ENCODE data around the gene SPTBN1.

The SPTBN1 gene

GRCh38 chr2:54546923-54547720 is 91.0 kb downstream of the SPTBN1 start:
- Histone ChIP-seq H3K9ac (ENCODE audit: low read depth, low read length) (no peak overlapping the region), H3K9me3 (replicated peaks; ENCODE audit: low read length) (no peaks in the 10 kb centered on the region), H3K36me3 (ENCODE audit: insufficient read depth, low read length) (no peaks in the 10 kb centered on the region), H3K4me3 (ENCODE audit: low read length) (no peak overlapping the region), H3K27me3 (ENCODE audit: control insufficient read depth, insufficient read depth, low read length) (no peaks in the 10 kb centered on the region), H3K4me2 (ENCODE audit: low read length) (no peak overlapping the region), H3K4me1 (ENCODE audit: control insufficient read depth, insufficient read depth, low read length) (peaks cover 16% of the 10 kb centered on the region)

GRCh38 chr2:54549430-54549829 is 93.3 kb downstream of the SPTBN1 start:
- H3K27me3 ChIP-seq (ENCODE audit: control insufficient read depth, insufficient read depth, low read length): no peaks in the 10 kb centered on the region
- no peaks in the 10 kb centered on the region for H3K9me3 ChIP-seq (replicated peaks; ENCODE audit: low read length)
- H3K4me1 ChIP-seq (ENCODE audit: control insufficient read depth, insufficient read depth, low read length): peaks cover 16% of the 10 kb centered on the region
- H3K4me2 ChIP-seq (ENCODE audit: low read length): no peak overlapping the region
- H3K4me3 ChIP-seq (ENCODE audit: low read length): no peak overlapping the region
- no peaks in the 10 kb centered on the region for H3K36me3 ChIP-seq (ENCODE audit: insufficient read depth, low read length)
- H3K9ac ChIP-seq (ENCODE audit: low read depth, low read length): no peak overlapping the region

GRCh38 chr2:54549917-54550518 is 93.9 kb downstream of the SPTBN1 start:
- Histone ChIP-seq H3K36me3 (ENCODE audit: insufficient read depth, low read length) (no peaks in the 10 kb centered on the region), H3K4me1 (ENCODE audit: control insufficient read depth, insufficient read depth, low read length) (peaks cover 16% of the 10 kb centered on the region), H3K9ac (ENCODE audit: low read depth, low read length) (no peak overlapping the region), H3K4me2 (ENCODE audit: low read length) (no peak overlapping the region), H3K4me3 (ENCODE audit: low read length) (no peak overlapping the region), H3K9me3 (replicated peaks; ENCODE audit: low read length) (no peaks in the 10 kb centered on the region), H3K27me3 (ENCODE audit: control insufficient read depth, insufficient read depth, low read length) (no peaks in the 10 kb centered on the region)

GRCh38 chr2:54550547-54550946 is 94.4 kb downstream of the SPTBN1 start:
- H3K27me3 ChIP-seq (ENCODE audit: control insufficient read depth, insufficient read depth, low read length): no peaks in the 10 kb centered on the region
- no peak overlapping the region for H3K9ac ChIP-seq (ENCODE audit: low read depth, low read length)
- peaks cover 18% of the 10 kb centered on the region for H3K4me1 ChIP-seq (ENCODE audit: control insufficient read depth, insufficient read depth, low read length)
- H3K9me3 ChIP-seq (replicated peaks; ENCODE audit: low read length): no peaks in the 10 kb centered on the region
- H3K4me2 ChIP-seq (ENCODE audit: low read length): no peak overlapping the region
- H3K4me3 ChIP-seq (ENCODE audit: low read length): no peak overlapping the region
- no peaks in the 10 kb centered on the region for H3K36me3 ChIP-seq (ENCODE audit: insufficient read depth, low read length)

GRCh38 chr2:54551123-54551756 is 95.1 kb downstream of the SPTBN1 start:
- Histone ChIP-seq H3K9me3 (replicated peaks; ENCODE audit: low read length) (no peaks in the 10 kb centered on the region), H3K4me3 (ENCODE audit: low read length) (no peak overlapping the region), H3K27me3 (ENCODE audit: control insufficient read depth, insufficient read depth, low read length) (no peaks in the 10 kb centered on the region), H3K4me2 (ENCODE audit: low read length) (no peak overlapping the region), H3K4me1 (ENCODE audit: control insufficient read depth, insufficient read depth, low read length) (peaks cover 18% of the 10 kb centered on the region), H3K9ac (ENCODE audit: low read depth, low read length) (no peak overlapping the region), H3K36me3 (ENCODE audit: insufficient read depth, low read length) (no peaks in the 10 kb centered on the region)

- no peak overlapping the region for H3K4me3 ChIP-seq (ENCODE audit: low read length)
- H3K27me3 ChIP-seq (ENCODE audit: control insufficient read depth, insufficient read depth, low read length): no peaks in the 10 kb centered on the region
- H3K9me3 ChIP-seq (replicated peaks; ENCODE audit: low read length): no peaks in the 10 kb centered on the region
- peaks cover 29% of the 10 kb centered on the region for H3K4me1 ChIP-seq (ENCODE audit: control insufficient read depth, insufficient read depth, low read length)
- H3K4me2 ChIP-seq (ENCODE audit: low read length): no peak overlapping the region
- H3K36me3 ChIP-seq (ENCODE audit: insufficient read depth, low read length): no peaks in the 10 kb centered on the region
- no peak overlapping the region for H3K9ac ChIP-seq (ENCODE audit: low read depth, low read length)
These were observed 96.9 kb downstream of the SPTBN1 start for GRCh38 chr2:54553075-54553474.

- Histone ChIP-seq H3K4me2 (ENCODE audit: low read length) (no peak overlapping the region), H3K4me3 (ENCODE audit: low read length) (no peak overlapping the region), H3K4me1 (ENCODE audit: control insufficient read depth, insufficient read depth, low read length) (peaks cover 29% of the 10 kb centered on the region), H3K36me3 (ENCODE audit: insufficient read depth, low read length) (no peaks in the 10 kb centered on the region), H3K27me3 (ENCODE audit: control insufficient read depth, insufficient read depth, low read length) (no peaks in the 10 kb centered on the region), H3K9ac (ENCODE audit: low read depth, low read length) (no peak overlapping the region), H3K9me3 (replicated peaks; ENCODE audit: low read length) (no peaks in the 10 kb centered on the region)
These were observed 97.6 kb downstream of the SPTBN1 start for GRCh38 chr2:54553775-54554174.

- Histone ChIP-seq H3K4me1 (ENCODE audit: control insufficient read depth, insufficient read depth, low read length) (peaks cover 29% of the 10 kb centered on the region), H3K4me2 (ENCODE audit: low read length) (peak overlapping the region; percentile 46), H3K36me3 (ENCODE audit: insufficient read depth, low read length) (no peaks in the 10 kb centered on the region), H3K9me3 (replicated peaks; ENCODE audit: low read length) (no peaks in the 10 kb centered on the region), H3K9ac (ENCODE audit: low read depth, low read length) (no peak overlapping the region), H3K27me3 (ENCODE audit: control insufficient read depth, insufficient read depth, low read length) (no peaks in the 10 kb centered on the region), H3K4me3 (ENCODE audit: low read length) (no peak overlapping the region)
These were observed 99.3 kb downstream of the SPTBN1 start for GRCh38 chr2:54555318-54555837.

GRCh38 chr2:54556621-54557121 is 100.5 kb downstream of the SPTBN1 start:
- no peaks in the 10 kb centered on the region for H3K36me3 ChIP-seq (ENCODE audit: insufficient read depth, low read length)
- H3K9me3 ChIP-seq (replicated peaks; ENCODE audit: low read length): no peaks in the 10 kb centered on the region
- H3K4me1 ChIP-seq (ENCODE audit: control insufficient read depth, insufficient read depth, low read length): peaks cover 36% of the 10 kb centered on the region
- H3K4me3 ChIP-seq (ENCODE audit: low read length): no peak overlapping the region
- H3K4me2 ChIP-seq (ENCODE audit: low read length): peak overlapping the region; percentile 87
- no peak overlapping the region for H3K9ac ChIP-seq (ENCODE audit: low read depth, low read length)
- no peaks in the 10 kb centered on the region for H3K27me3 ChIP-seq (ENCODE audit: control insufficient read depth, insufficient read depth, low read length)

- Histone ChIP-seq H3K4me1 (ENCODE audit: control insufficient read depth, insufficient read depth, low read length) (peaks cover 41% of the 10 kb centered on the region), H3K9me3 (replicated peaks; ENCODE audit: low read length) (no peaks in the 10 kb centered on the region), H3K4me3 (ENCODE audit: low read length) (peak overlapping the region; percentile 80), H3K27me3 (ENCODE audit: control insufficient read depth, insufficient read depth, low read length) (no peaks in the 10 kb centered on the region), H3K9ac (ENCODE audit: low read depth, low read length) (peak overlapping the region; percentile 88), H3K4me2 (ENCODE audit: low read length) (peak overlapping the region; percentile 87), H3K36me3 (ENCODE audit: insufficient read depth, low read length) (no peaks in the 10 kb centered on the region)
These were observed 101.1 kb downstream of the SPTBN1 start for GRCh38 chr2:54557211-54557600.

- no peaks in the 10 kb centered on the region for H3K36me3 ChIP-seq (ENCODE audit: insufficient read depth, low read length)
- no peaks in the 10 kb centered on the region for H3K27me3 ChIP-seq (ENCODE audit: control insufficient read depth, insufficient read depth, low read length)
- peak overlapping the region; percentile 87 for H3K4me2 ChIP-seq (ENCODE audit: low read length)
- H3K4me3 ChIP-seq (ENCODE audit: low read length): peak overlapping the region; percentile 80
- H3K4me1 ChIP-seq (ENCODE audit: control insufficient read depth, insufficient read depth, low read length): peaks cover 46% of the 10 kb centered on the region
- H3K9me3 ChIP-seq (replicated peaks; ENCODE audit: low read length): no peaks in the 10 kb centered on the region
- peak overlapping the region; percentile 88 for H3K9ac ChIP-seq (ENCODE audit: low read depth, low read length)
These were observed 101.6 kb downstream of the SPTBN1 start for GRCh38 chr2:54557601-54558187.
